VCaP (cell line): ENCODE measurements around the gene NOC3L.

ENCODE experiments used
- H3K27ac ChIP-seq: fragments of 450-650 bp; 2 replicates; pipeline ENCODE4 v1.5.1; 2017
- CTCF ChIP-seq: fragments of 450-650 bp; conservative IDR thresholded peaks from 2 replicates; pipeline ENCODE4 v1.5.1; 2017; ENCODE audit warnings: mild to moderate bottlenecking, moderate library complexity

Gene NOC3L

DNA sequence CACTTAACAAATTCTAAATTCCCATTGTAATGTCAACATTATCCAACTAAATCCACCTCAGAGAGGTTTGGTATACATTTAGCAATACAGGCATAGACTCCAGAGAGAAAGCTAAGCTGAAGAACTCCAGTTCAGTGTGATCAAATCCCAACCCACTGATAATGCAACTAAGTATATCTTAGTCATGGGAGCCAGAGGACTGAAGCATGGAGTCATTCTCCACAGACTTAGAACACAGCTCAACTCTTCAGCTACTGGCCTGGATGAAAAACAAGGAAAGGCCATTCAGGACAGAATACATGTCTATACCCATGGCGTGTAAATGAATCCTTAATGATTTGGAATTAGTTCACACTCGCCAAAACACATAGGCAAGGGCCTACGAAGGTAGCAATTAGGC is 27.9 kb downstream of the NOC3L start:
- TF ChIP-seq CTCF, result no peak

DNA sequence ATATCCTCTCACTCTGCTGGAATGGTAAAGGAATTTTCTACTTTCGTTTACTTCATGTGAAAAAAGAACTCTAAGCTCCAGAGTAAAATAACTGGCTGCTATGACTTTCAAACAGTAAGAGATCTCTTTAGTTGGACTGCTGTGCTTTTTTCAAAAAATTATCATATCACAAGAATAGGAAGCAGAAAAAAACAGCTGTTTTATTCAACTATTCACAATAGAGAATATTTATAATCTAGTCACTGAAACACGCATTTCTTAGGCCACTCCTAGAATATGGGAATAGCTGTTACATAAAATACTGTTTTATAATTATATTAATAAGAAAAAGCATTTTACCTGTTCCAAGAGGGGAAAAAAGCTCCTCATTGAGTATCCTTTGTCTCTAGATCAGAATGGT is 29.7 kb downstream of the NOC3L start:
- no peak for TF ChIP-seq CTCF
- H3K27ac ChIP-seq, result no peak overlapping the region

More for the DNA sequence above, 27.9 kb downstream of the NOC3L start:
- H3K27ac ChIP-seq, result no peak overlapping the region

- H3K27ac ChIP-seq, result no peak overlapping the region
- TF ChIP-seq CTCF, result no peak
Observed at GRCh38 chr10:94328613-94329012, 34.1 kb downstream of the NOC3L start.

DNA sequence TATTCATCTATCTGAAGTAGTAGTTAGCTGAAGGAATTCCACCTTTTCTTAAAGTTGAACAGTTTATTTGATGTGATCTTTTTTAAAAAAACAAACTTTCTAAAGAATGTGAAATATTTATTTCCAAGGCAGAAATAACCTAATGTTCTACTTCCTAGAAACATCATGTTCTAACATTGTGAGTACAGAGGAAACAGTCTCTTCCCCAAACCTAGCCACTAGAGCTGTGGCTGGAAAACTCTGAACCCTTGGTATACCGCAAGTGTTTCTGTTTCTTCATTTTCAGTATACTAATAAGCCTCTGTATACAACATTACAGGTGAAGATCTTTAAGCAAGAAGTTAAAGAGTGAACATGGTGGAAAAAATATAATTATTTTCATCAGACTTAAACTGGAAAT is 35.1 kb downstream of the NOC3L start:
- TF ChIP-seq CTCF, result no peak
- no peak overlapping the region for H3K27ac ChIP-seq

GRCh38 chr10:94324609-94325233 is 38.0 kb downstream of the NOC3L start:
- no peak for TF ChIP-seq CTCF
- no peak overlapping the region for H3K27ac ChIP-seq

DNA sequence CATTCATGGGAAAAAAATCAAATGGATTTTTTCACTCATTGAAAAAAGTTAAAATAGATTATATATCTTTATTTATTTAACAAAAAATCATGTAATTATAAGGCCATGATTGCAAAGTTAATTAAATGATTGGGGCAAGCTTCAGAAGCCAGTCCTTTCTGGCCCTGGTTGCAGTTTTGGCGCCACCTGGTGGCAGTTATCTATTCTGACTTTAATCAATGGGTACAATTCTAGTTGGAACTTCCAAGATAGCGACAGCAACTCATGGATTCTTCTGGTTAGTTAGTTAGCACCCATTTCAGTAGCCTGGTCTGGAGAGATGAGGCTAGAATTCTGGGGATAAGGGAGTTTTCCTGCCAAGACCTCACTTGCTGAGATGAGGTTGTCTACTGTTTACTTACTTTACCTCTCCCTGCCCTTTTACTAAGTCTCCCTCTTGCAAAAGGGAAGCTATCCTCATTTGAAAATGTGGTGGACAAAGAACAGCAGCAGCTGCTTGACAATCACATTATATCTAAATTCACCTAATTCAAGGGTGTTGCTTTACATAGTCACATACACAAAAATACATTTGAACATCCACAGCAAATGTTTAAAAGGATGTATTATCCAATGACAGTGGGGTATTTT is 42.3 kb downstream of the NOC3L start:
- H3K27ac ChIP-seq, result no peak overlapping the region
- TF ChIP-seq CTCF, result peak; percentile 90

- TF ChIP-seq CTCF, result no peak
- no peak overlapping the region for H3K27ac ChIP-seq
Observed at GRCh38 chr10:94316560-94316959, 46.2 kb downstream of the NOC3L start.
